ENCODE measurements around the gene NPM1.
"Not testable (repeated sequence)": the region's sequence is repeated elsewhere in the genome, so short reads cannot be mapped to it uniquely, and the experiment has no call there.

NPM1 gene

GRCh38 chr5:171413153-171413910 is 25.7 kb downstream of the NPM1 start:
- H3K36me3 ChIP-seq (replicated peaks): peaks cover 46% of the 10 kb centered on the region
- no peak for TF ChIP-seq CTCF (IDR thresholded peaks at IDR 0.05; ENCODE audit: low read depth, low read length, missing control alignments)
- no peak overlapping the region for H3K27ac ChIP-seq
- no peaks in the 10 kb centered on the region for H3K27me3 ChIP-seq (replicated peaks)
- in situ Hi-C loops (cut with HindIII; ENCODE audit: low pct_ligation_motif_present, low sequenced_read_pairs): loop anchor here (25.0 kb wide), 2 partner anchors 224 to 449 kb away; no protein-coding TSS in a partner anchor
- DNase-seq: no peak
- H3K4me3 ChIP-seq (ENCODE audit: low read depth, low read length): no peak overlapping the region

DNA sequence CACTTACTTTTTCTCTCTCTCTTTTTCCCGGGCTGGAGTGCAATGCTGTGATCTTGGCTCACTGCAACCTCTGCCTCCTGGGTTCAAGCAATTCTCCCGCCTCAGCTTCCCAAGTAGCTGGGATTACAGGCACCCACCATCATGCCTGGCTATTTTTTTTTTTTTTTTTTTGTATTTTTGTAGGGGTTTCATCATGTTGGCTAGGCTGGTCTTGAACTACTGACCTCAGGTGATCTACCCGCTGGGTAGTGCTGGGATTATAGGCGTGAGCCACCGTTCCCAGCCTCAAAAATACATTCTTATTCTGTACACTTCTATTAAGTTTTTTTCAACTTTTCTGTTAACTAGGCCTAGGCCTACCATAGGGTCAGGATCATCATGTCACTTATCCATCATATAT is 26.3 kb downstream of the NPM1 start:
- H3K4me3 ChIP-seq (ENCODE audit: low read depth, low read length); H3K27me3 ChIP-seq (replicated peaks); H3K27ac ChIP-seq; DNase-seq: not testable (repeated sequence)
- H3K36me3 ChIP-seq (replicated peaks): peaks cover 45% of the 10 kb centered on the region
- in situ Hi-C loops (cut with HindIII; ENCODE audit: low pct_ligation_motif_present, low sequenced_read_pairs): loop anchor here (25.0 kb wide), 2 partner anchors 223 to 448 kb away; no protein-coding TSS in a partner anchor

DNA sequence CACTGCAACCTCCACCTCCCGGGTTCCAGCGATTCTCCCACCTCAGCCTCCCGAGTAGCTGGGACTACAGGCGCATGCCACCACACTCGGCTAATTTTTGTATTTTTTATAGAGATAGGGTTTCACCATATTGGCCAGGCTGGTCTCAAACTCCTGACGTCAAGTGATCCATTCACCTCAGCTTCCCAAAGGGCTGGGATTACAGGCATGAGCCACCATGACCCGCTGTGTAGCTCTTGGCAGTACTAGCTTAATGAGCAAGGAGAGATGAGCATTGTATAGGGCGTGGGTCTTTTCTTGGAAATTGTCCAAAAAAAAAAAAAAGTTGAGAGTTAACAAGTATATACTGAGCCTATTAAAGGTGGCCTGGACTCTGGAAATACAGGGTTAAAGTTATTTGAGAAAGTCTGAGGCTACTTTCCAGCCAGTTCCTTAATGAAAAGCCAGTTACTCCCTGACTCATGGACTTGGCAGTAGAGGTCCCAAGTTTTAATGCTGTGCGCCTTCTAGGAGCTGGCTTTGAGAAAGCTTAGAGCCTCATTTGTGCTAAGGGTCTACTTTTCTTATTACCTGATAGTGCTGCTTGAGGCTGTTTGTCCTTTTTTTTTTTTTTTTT is 27.6 kb downstream of the NPM1 start:
- TF ChIP-seq CTCF (IDR thresholded peaks at IDR 0.05; ENCODE audit: low read depth, low read length, missing control alignments): no peak
- H3K27me3 ChIP-seq (replicated peaks): no peaks in the 10 kb centered on the region
- in situ Hi-C loops (cut with HindIII; ENCODE audit: low pct_ligation_motif_present, low sequenced_read_pairs): loop anchor here (25.0 kb wide), 2 partner anchors 222 to 447 kb away; no protein-coding TSS in a partner anchor
- H3K36me3 ChIP-seq (replicated peaks): peaks cover 34% of the 10 kb centered on the region
- H3K27ac ChIP-seq: no peak overlapping the region
- no peak overlapping the region for H3K4me3 ChIP-seq (ENCODE audit: low read depth, low read length)
- no peak for DNase-seq

GRCh38 chr5:171416160-171417049 is 28.8 kb downstream of the NPM1 start:
- Histone ChIP-seq H3K27ac (no peak overlapping the region), H3K36me3 (replicated peaks) (peaks cover 27% of the 10 kb centered on the region), H3K4me3 (ENCODE audit: low read depth, low read length) (no peak overlapping the region), H3K27me3 (replicated peaks) (peaks cover 8% of the 10 kb centered on the region)
- no peak for TF ChIP-seq CTCF (IDR thresholded peaks at IDR 0.05; ENCODE audit: low read depth, low read length, missing control alignments)
- in situ Hi-C loops (cut with HindIII; ENCODE audit: low pct_ligation_motif_present, low sequenced_read_pairs): loop anchor here (25.0 kb wide), 2 partner anchors 221 to 446 kb away; no protein-coding TSS in a partner anchor
- DNase-seq: no peak

DNA sequence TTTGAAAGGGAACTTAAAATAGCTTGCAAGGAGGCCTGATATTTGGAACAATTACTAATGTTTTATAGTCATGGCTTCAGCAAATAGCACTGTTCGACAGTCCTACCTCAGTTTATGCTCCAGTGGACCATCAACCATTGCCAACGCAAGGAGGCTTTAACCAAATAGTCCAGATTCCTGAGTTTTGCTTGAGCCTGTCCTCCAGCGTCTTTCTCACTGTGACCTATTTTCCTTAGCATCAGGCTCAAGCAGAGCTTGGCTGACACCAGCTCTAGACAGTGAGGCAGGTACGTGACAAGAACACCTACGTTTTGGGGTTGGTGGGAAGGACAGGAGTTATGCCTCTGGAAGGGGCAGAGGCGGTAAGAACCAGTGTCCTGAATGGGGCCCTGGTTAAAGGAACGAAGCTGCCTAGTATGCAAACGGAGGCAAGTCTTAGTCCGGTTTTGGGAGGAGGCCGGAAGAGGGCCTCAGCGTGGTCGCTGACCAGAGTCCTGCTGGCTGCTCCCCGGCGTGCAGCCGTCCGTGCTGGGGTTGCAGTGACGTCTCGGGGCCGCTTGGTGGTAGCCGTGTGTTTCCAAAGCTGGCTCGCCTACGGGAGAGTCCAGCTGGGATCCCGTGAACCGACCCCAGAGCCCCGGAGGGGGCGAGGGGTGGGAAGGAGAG is 30.8 kb downstream of the NPM1 start:
- in situ Hi-C loops (cut with HindIII; ENCODE audit: low pct_ligation_motif_present, low sequenced_read_pairs): loop anchor here (25.0 kb wide), 2 partner anchors 219 to 444 kb away; no protein-coding TSS in a partner anchor
- Histone ChIP-seq H3K4me3 (ENCODE audit: low read depth, low read length) (peak overlapping the region; percentile 40), H3K36me3 (replicated peaks) (peaks cover 8% of the 10 kb centered on the region), H3K27ac (no peak overlapping the region), H3K27me3 (replicated peaks) (peaks cover 10% of the 10 kb centered on the region)
- DNase-seq: peak; percentile 79
- peak; percentile 96 for TF ChIP-seq CTCF (IDR thresholded peaks at IDR 0.05; ENCODE audit: low read depth, low read length, missing control alignments)
